GM18907 (cell line): ENCODE data around the gene FGFBP2.
A peak's percentile ranks its signal among the peaks of the same experiment; 100 is the strongest.

Experiments used
- ATAC-seq: cut with Tn5 transposase; IDR thresholded peaks from one replicate; pipeline ENCODE4 v1.9.1; 2021; ENCODE audit warnings: mild to moderate bottlenecking, moderate library complexity; ENCODE audit not compliant: unreplicated experiment

Gene FGFBP2

GRCh38 chr4:15968551-15969300 is 5.8 kb upstream of the FGFBP2 start:
- ATAC-seq = no peak

- ATAC-seq = no peak
Observed at GRCh38 chr4:15965325-15965724, 2.4 kb upstream of the FGFBP2 start.

GRCh38 chr4:15964159-15964558 is 1.2 kb upstream of the FGFBP2 start:
- no peak for ATAC-seq

DNA sequence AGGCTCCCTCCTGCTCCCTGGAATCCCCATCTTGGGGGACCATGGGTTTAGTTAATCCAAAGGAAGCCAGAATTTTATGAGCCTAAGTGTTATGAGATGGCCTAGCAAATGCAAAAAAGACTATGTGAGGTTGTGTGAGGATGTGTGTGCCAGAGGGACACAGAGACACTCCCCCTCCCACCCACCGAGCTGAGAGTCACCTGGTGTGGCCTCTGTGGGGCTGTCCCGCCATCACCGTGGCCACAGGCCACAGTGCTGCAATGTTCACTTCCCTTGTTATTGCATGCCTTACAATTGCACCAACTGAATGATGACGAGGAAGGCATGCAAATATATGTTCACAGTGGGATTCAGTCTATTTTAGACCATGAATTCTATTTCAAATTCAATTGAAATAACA is 601 bp upstream of the FGFBP2 start:
- ATAC-seq = peak; percentile 77

DNA sequence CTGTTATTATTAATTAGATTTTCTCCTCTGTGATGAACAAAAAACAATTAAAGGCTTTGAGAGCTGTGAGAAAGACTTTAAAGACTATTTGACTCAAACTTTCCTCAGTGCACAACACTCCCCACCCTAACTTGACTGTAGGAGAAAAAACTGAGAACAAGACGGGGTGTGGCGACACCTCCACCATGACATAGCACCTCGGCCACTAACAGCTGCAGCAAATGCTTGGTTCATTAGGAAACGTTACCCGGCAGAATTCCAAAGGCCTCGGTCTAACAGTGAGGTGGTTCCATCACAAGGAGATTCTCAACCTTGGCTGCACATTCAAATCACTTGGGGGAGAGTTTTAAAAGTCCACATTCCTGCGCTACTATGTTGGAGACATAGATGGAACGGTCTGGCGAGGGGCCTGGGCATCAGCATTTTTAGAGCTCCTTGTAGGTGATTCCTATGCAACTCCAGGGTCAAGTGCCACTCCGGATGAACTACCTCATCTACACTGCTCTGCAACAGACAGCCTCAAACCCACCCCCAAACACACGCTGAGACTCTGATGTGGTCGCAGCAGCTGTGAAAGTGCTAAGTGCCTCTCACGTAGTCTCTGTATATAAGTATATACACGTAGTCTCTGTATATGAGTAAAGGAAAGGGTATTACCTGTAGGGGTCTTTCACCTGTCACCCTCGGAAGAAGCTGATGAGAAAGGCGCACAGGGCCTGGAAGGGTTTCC is 1.0 kb downstream of the FGFBP2 start:
- ATAC-seq = no peak

DNA sequence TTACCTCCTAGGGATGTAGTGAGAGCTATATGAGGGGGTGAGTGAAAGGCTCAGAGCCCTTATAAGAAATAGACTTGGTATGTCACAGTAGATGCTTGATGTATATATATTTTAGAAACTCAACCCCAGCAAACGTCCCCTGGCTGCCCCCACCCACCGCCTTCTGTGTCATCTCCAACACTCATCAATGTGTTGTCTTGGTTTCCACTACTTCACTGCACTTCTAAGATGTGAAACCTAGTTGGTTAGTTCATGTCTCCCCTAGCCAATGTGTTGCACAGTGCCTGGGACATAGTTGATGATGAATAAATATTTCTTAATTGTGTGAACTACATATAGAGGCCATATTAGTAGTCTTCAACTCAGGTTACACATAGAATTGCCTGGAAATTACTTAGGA is 4.4 kb downstream of the FGFBP2 start:
- ATAC-seq = no peak

- peak; percentile 98 for ATAC-seq
Observed at GRCh38 chr4:15956179-15956850, 6.7 kb downstream of the FGFBP2 start.

- ATAC-seq = no peak
Observed at GRCh38 chr4:15955670-15956069, 7.3 kb downstream of the FGFBP2 start.

DNA sequence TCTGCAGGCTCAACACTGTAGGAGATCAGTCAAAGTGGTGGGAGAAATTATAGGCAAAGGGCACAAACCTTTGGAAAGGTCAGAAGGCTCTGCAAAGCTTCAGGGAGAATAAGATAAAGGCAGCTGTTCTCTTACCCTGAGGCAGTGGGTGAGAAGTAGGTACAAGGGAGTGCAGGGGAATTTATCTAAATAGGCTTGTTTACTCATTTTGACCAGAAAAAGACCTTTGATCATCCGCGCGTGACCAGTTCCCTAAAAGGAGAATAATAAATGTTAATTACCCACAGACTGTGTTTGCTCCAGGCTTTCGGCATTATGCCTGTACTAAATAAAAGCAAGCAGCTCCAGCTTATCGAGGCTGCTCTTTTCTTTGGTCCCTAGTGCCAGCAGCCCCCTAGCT is 9.3 kb downstream of the FGFBP2 start:
- ATAC-seq = no peak

DNA sequence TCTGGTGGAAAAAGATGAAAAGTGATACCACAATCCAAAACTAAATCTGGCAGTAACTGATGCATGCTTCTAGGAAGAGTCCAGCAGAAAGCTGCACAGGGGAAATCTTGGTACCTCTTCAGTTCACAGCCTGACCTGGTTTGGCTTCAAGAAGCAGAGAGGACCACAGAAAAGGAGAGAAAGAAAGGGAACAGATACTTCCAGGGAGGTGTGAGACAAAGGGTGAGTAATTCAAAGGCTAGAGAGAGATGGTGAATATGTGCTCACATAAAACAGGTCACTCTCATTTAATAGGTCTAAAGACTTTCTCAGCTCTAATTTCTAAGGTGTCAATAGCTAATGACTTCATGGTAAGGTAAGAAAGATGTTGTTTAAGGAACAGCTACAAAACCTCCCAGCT is 11.2 kb downstream of the FGFBP2 start:
- ATAC-seq = no peak

DNA sequence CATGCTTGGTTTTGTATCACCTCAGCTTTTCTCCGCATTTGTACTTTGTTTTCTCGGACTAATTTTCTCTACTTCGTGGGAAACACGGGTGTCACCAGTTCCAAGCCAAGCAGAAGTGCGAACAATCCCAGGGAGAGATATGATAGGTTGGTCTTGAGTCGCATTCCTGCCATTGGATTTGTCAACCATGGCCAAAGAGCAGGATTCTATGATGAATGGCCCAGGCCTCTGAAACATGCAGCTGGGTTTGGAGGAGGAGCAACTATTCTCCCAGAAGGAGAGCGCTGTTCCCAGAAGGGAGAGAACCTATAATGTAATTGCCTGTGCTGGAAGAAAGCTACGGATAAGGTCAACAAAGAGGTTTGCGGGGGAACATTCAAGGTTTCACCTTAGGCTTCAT is 14.1 kb downstream of the FGFBP2 start:
- ATAC-seq = no peak

DNA sequence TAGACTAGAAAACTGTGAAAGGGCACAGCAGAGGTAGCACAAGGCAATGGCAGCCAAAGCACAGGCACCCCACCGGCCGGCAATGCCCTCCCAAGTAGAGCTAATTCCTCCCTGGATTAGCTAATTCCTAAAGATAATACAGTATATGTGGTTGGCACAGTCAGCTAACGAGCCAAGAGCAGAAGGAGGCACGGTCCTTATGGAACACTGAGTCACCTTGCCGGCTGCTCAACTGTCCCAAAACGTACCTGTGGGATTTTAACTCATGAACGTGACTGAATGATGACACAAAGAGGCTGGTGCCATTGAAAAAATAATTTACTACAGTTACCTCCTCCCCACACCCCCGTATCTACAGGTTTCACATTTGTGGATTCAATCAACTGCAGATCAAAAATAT is 15.3 kb downstream of the FGFBP2 start:
- no peak for ATAC-seq

DNA sequence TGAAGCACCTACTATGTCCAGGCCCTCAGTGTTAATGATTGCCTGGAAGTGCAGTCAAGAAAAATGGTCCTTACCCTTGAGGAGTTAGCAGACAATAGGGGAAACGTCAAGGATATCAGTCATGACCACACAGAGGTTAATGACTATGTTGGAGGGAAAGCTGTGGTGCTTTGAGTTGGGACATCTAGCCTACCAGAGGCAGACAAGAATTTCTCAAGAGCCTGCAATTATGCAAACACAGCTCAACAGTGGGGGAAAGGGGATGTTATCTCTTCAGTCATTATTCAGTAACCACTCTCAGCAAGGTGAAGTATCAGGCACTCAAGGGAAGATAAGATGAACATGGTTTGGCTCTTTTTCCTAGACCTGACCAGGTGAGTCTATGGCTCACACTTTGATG is 17.5 kb downstream of the FGFBP2 start:
- no peak for ATAC-seq

GRCh38 chr4:15944895-15945294 is 18.1 kb downstream of the FGFBP2 start:
- ATAC-seq = no peak

- ATAC-seq = no peak
Observed at GRCh38 chr4:15942283-15942682, 20.7 kb downstream of the FGFBP2 start.

DNA sequence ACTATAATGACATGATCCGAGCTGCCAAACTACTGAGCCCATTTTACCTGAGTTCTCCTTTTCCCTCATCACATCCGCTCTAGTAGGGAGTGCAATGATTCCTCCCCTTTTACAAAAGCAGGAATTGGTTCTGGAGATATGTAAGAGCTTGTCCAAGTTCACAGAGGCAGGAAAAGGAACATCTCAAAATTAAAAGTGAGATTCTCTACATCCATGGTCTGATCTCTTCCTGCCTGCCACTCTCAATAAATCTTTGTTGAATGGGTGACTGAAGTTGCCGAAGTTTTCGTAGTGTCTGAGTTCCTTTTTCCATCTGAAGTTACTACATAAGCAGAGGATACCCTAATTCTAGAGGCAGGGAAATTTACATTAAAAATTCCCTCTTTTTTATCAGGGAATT is 24.3 kb downstream of the FGFBP2 start, which contains the start of gene FGFBP1:
FGFBP1 (minus strand) TSS at position 101 of the 400 bp plus-strand sequence. CDS start 2,108 bp downstream, outside the sequence.
- ATAC-seq = no peak

DNA sequence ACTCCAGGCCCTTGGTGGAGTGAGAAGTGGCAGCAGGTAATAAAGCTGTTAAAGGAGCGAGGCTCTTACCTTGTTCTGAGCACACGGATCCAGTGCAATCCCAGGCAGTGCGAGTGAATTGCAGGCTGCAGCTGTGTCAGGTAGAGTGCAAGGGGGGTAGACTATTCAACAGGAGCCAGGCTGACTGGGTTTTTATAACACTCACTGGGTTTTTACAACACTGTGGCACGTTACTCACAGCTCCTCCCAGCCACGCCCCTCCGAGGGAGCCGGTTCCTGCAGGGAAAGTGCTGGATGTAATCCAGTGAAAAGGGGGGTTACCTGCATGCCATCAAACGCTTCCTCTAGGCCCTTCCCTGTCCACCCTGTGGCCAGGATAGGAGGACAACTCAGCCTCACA is 24.8 kb downstream of the FGFBP2 start:
- ATAC-seq = no peak

DNA sequence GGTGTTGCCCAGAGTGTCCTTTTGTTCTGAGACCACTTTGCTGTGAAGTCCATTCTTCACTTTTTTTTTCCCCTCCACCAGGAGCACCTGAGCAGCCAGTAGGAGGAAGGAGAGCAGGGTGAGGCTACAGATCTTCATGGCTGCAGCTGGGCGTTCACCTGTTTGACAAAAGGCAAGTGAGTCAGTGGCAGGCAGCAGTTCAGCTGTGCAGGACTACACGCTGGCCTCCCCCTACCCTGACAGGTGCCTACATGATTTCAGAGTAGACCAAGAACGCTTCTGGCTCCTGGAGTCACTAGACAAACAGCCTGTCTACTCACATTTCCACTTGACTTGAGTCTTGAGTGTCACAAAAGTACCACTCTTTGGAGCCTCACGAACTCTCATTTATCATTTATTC is 26.5 kb downstream of the FGFBP2 start:
- no peak for ATAC-seq

DNA sequence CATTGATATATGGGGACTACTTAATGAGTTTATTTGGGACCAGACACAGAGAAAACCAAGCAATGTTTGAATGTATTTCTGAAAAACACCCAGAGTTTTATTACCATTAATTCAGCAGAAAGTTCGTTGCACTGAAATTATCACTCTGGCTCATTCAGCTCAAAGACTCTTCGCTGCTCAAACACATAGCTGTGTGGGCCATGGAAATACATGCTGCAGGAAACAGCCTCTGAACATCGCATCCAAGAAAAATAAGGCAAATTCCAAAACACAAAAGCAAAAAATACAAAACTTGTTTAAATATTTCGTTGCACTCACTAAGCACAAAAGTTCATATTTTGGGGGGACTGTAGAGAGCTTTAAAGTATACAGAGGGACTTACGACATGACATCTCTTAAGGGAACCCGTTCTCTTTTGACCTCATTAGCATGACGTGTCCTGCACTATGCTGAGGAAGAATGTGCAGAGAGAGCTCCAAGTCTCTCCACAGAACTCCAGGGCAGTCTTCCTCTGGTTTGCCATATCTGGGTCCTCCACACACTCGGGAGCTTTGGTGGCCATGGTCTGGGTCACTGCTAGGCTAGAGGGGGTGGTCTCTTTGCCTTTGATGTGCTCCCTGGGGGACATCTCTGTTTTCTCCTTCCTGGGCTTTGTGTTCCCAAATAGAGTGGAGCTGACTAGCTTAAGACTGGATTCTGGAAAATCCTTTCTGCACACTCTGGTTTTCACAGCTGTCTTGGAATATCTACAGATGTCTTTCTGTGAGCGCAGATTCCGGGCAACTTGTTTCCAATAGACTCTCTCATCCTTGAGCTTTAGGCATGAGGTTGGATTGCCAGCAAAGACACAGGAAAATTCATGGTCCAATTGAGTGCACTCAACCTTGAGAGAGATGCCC is 27.2 kb downstream of the FGFBP2 start:
- no peak for ATAC-seq

DNA sequence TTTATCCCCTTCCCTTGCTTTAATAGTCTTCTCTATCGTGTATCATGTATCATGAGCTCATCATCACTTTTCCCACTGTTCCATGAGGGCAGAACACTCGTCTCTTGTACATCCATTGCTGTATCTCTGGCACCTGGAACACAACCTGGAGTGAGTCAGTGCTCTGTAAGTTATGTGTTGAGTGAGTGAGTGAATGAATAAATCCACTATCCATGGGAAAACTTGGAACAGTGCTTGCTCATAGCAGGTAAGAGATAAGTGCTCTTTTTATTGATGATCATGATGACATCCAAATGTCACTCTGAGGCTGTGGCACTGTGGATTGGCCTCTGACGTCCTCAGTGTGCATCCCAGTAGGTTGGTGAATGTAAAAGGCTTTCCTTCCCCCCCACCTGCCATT is 28.7 kb downstream of the FGFBP2 start:
- ATAC-seq = no peak
